Measurements from ENCODE around the gene SHISAL2A.

SHISAL2A gene

GRCh38 chr1:52658795-52659194 lies 25.8 kb downstream of the SHISAL2A start:
- TF ChIP-seq USF1 (IDR thresholded peaks at IDR 0.05) (no peak), NFIC (IDR thresholded peaks at IDR 0.05) (no peak), TEAD4 (IDR thresholded peaks at IDR 0.05) (no peak), EGR1 (IDR thresholded peaks at IDR 0.05) (no peak), ZBTB7A (IDR thresholded peaks at IDR 0.05; ENCODE audit: low read depth) (no peak), RAD21 (IDR thresholded peaks at IDR 0.05; ENCODE audit: low read depth) (no peak), REST (IDR thresholded peaks at IDR 0.05; ENCODE audit: low read depth) (no peak), EP300 (IDR thresholded peaks at IDR 0.05; ENCODE audit: borderline replicate concordance) (no peak), YY1 (IDR thresholded peaks at IDR 0.05; ENCODE audit: low read depth) (no peak)

GRCh38 chr1:52659356-52659755 lies 26.4 kb downstream of the SHISAL2A start:
- TF ChIP-seq EGR1 (IDR thresholded peaks at IDR 0.05): no peak
- no peak for TF ChIP-seq REST (IDR thresholded peaks at IDR 0.05; ENCODE audit: low read depth)
- TF ChIP-seq FOXM1 (IDR thresholded peaks at IDR 0.05; ENCODE audit: borderline replicate concordance, low read depth): no peak
- no peak for TF ChIP-seq EP300 (IDR thresholded peaks at IDR 0.05; ENCODE audit: borderline replicate concordance)
- TF ChIP-seq RAD21 (IDR thresholded peaks at IDR 0.05; ENCODE audit: low read depth): no peak
- no peak for TF ChIP-seq CEBPB (IDR thresholded peaks at IDR 0.05)
- TF ChIP-seq MAX (IDR thresholded peaks at IDR 0.05): no peak
- TF ChIP-seq CREB1 (IDR thresholded peaks at IDR 0.05; ENCODE audit: low read depth): no peak
- TF ChIP-seq TAF1 (IDR thresholded peaks at IDR 0.05; ENCODE audit: low read depth): no peak
- no peak for TF ChIP-seq NFIC (IDR thresholded peaks at IDR 0.05)
- TF ChIP-seq YY1 (IDR thresholded peaks at IDR 0.05; ENCODE audit: low read depth): no peak
- no peak for TF ChIP-seq ZBTB7A (IDR thresholded peaks at IDR 0.05; ENCODE audit: low read depth)
- TF ChIP-seq USF1 (IDR thresholded peaks at IDR 0.05): no peak
- no peak for TF ChIP-seq TEAD4 (IDR thresholded peaks at IDR 0.05)
- no peak for TF ChIP-seq TCF12 (IDR thresholded peaks at IDR 0.05; ENCODE audit: low read depth)

GRCh38 chr1:52659851-52660596 lies 27.1 kb downstream of the SHISAL2A start:
- TF ChIP-seq CEBPB (IDR thresholded peaks at IDR 0.05) (no peak), TEAD4 (IDR thresholded peaks at IDR 0.05) (no peak), RAD21 (IDR thresholded peaks at IDR 0.05; ENCODE audit: low read depth) (no peak), EGR1 (IDR thresholded peaks at IDR 0.05) (no peak), CREB1 (IDR thresholded peaks at IDR 0.05; ENCODE audit: low read depth) (no peak), TAF1 (IDR thresholded peaks at IDR 0.05; ENCODE audit: low read depth) (no peak), EP300 (IDR thresholded peaks at IDR 0.05; ENCODE audit: borderline replicate concordance) (no peak), REST (IDR thresholded peaks at IDR 0.05; ENCODE audit: low read depth) (no peak), MAX (IDR thresholded peaks at IDR 0.05) (no peak), ZBTB7A (IDR thresholded peaks at IDR 0.05; ENCODE audit: low read depth) (no peak), TCF12 (IDR thresholded peaks at IDR 0.05; ENCODE audit: low read depth) (no peak), USF1 (IDR thresholded peaks at IDR 0.05) (no peak)

- TF ChIP-seq TEAD4 (IDR thresholded peaks at IDR 0.05) (no peak), USF1 (IDR thresholded peaks at IDR 0.05) (no peak), MAX (IDR thresholded peaks at IDR 0.05) (no peak), NFIC (IDR thresholded peaks at IDR 0.05) (no peak)
These were observed 27.8 kb downstream of the SHISAL2A start for GRCh38 chr1:52660807-52661206.
